HG02798 (cell line): ENCODE measurements around the gene CHMP5.

Experiments used
- ATAC-seq: cut with Tn5 transposase; IDR thresholded peaks from one replicate; pipeline ENCODE4 v1.9.1; 2021; ENCODE audit warnings: mild to moderate bottlenecking; ENCODE audit not compliant: unreplicated experiment, poor library complexity

CHMP5 gene

GRCh38 chr9:33264473-33265177, at the start of gene CHMP5, which contains the start of gene BAG1:
Gene CHMP5, plus strand, starts transcription at chr9:33265049. Its CDS starts 30 bp downstream, at chr9:33265079.
Gene BAG1, minus strand, starts transcription at chr9:33264708.
- peak; percentile 90 for ATAC-seq

DNA sequence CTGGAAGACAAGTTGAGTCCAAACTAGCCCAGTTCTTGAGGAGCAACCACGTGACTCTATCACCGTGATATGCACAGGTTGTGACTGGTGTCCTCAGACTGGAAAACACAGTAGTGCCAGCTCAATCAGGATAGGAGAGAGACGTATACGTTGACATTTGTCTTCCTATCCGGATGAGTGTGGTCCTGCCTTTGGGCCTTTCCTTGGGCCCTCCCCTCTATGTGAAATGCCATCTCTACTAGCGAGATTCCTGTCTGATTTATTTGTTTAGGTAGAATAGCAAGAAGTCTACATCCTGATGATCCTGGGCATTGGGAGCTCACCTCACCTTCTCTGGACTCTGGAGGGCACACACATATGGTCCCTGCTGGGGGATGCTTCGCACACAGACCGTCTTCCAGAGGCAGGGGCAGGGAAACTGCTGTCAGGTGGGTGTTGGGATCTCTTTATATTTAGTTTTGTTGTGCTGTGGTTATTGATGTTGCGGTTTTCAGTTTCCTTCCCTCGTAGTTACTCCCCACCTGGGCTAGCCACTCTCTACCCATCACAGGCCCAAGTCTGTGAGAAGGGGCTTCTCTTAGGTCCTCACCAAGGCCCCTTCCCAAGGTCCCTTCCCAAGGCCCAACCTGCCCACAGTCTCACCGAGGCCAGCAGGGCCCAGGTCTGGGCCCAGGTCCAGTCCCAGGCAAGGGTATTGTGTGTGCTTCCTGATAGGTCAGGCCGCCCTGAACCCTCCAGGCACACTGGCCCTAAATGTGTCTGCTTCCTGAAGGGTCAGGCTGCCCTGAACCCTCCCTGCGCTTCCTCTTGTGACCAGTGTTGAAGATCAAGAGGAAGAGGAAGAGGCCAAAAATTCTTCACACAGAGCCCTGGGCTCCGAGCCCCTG, 43.9 kb upstream of the CHMP5 start:
- ATAC-seq: no peak

- no peak for ATAC-seq
These were observed 43.3 kb upstream of the CHMP5 start for GRCh38 chr9:33221568-33221884.

DNA sequence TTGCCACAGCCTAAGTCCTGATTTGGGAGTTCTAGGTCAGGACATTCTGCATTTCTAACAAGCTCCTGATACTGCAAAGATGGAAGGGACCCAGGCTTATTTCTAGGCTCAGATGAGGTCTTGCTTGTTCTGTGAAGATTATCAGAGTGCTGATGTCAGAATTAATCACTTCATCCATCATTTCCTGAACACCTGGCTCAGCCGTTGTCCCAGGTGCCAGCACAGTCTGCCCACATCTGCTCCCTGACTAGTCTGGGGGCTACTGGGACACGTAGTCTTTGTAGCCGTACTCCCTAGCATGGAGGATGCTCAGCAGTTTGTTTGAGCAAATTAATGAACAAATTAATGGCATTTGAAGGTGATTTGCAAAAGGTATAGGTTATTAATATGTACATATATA, 42.8 kb upstream of the CHMP5 start:
- no peak for ATAC-seq

GRCh38 chr9:33223696-33224095, 41.2 kb upstream of the CHMP5 start:
- no peak for ATAC-seq

- no peak for ATAC-seq
These were observed 39.3 kb upstream of the CHMP5 start for GRCh38 chr9:33225319-33226147.

DNA sequence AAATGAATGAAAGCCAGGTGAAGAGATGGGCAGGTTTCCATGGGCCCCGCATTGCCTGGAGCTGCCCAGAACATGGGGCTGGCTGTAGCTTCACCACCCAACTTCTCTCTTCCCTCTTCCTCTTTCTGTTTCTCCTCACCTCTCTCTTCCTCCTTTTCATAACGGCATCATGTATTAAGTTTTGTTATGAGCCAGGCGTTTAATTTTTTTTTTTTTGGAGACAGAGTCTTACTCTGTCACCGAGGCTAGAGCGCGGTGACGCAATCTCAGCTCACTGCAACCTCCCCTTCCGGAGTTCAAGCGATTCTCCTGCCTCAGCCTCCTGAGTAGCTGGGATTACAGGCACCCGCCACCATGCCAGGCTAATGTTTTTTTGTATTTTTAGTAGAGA, 37.8 kb upstream of the CHMP5 start:
- ATAC-seq: no peak

GRCh38 chr9:33227741-33228140, 37.1 kb upstream of the CHMP5 start:
- ATAC-seq: no peak

- ATAC-seq: no peak
These were observed 36.2 kb upstream of the CHMP5 start for GRCh38 chr9:33228606-33229005.

- no peak for ATAC-seq
These were observed 35.3 kb upstream of the CHMP5 start for GRCh38 chr9:33229359-33230114.

DNA sequence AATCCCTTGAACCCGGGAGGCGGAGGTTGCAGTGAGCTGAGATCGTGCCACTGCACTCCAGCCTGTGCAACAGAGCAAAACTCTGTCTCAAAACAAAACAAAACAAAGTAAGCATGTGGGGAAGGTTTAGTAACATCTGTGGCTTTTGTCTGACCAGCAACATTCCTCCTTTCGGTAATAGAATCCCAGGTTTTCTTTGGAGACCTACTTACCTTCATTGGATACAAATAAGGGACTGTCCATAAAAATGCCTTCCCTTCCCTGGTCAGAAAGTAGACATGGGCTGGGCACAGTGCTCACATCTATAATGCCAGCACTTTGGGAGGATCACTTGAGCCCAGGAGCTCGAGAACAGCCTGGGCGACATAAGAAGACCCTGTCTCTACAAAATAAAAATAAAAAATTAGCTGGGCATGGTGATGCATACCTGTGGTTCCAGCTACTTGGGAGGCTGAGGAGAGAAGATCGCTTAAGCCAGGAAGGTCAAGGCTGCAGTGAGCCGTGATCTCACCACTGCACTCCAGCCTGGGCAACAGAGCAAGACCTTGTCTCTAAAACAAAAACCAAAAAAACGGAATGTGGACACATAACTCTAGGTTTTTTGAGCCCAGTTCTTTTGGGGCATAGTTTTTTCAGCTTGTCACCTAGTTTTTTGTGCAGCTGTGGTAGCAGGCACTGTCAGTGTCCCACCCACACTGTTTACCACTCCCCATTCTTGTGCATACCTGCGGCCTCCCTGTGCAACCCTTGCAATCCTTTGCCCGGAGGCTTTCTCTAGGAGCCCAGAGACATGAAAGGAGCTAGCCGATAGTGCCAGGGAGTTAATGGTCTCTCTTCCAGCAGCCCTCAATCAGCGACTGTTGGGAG, 33.9 kb upstream of the CHMP5 start:
- ATAC-seq: no peak

GRCh38 chr9:33231623-33231942, 33.3 kb upstream of the CHMP5 start:
- ATAC-seq: no peak

DNA sequence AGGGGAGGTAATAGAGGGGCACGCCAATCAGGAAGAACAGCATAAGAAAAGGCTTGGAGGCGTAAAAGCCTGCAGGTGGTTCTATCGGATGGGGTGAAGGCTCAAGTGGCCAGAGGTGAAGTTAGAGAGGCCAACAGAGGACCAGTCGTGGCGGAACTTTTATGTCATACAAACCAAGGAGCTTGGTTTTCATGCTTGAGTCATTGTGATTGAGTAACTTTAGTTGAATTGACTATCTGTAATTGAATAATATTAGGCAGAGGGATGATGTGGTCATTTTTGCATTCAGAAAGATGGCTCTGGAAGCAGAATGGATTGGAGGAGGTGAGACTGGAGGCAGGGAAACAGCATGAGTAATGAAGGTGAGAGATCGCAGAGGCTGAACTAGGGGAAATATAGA, 32.0 kb upstream of the CHMP5 start:
- no peak for ATAC-seq

GRCh38 chr9:33233626-33234342, 31.1 kb upstream of the CHMP5 start:
- ATAC-seq: no peak

- ATAC-seq: no peak
These were observed 30.1 kb upstream of the CHMP5 start for GRCh38 chr9:33234511-33235467.

- ATAC-seq: no peak
These were observed 28.3 kb upstream of the CHMP5 start for GRCh38 chr9:33236571-33236970.

DNA sequence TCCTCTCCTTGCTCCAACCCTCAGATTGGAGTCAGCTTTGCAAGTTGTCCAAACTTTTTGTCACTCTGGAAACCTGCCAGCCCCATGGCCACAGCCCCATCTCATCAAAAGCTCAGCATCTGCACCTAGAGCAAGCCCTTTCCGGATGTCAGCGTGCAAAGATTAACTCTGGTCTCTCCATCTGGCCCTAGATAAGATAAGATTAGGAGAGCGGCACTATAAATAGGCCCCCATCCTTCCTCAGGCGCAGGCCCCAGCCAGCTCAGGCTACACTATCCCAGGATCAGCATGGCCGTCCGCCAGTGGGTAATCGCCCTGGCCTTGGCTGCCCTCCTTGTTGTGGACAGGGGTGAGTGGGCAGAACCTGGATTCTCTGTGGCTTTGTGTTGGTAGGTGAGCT, 24.9 kb upstream of the CHMP5 start, which contains the start of gene SPINK4:
SPINK4 (plus strand) TSS at position 247 of the 400 bp plus-strand sequence; CDS start at position 289, 42 bp downstream.
- ATAC-seq: no peak
